22Rv1 (cell line): ENCODE data around the gene SLC6A14.

ENCODE experiments used
- H3K27ac ChIP-seq: fragments of 450-650 bp; 2 replicates; pipeline ENCODE4 v1.5.1; 2017
- ZFX ChIP-seq: fragments of 450-650 bp; IDR thresholded peaks from 2 replicates; pipeline ENCODE4 v1.6.1; 2017; ENCODE audit warnings: antibody characterized with exemption, borderline replicate concordance
- TF ChIP-seq, protein P1 (sequence below): fragments of 450-650 bp; IDR thresholded peaks from 2 replicates; pipeline ENCODE4 v1.5.1; 2017; ENCODE audit warnings: mild to moderate bottlenecking

The SLC6A14 gene, protein sequence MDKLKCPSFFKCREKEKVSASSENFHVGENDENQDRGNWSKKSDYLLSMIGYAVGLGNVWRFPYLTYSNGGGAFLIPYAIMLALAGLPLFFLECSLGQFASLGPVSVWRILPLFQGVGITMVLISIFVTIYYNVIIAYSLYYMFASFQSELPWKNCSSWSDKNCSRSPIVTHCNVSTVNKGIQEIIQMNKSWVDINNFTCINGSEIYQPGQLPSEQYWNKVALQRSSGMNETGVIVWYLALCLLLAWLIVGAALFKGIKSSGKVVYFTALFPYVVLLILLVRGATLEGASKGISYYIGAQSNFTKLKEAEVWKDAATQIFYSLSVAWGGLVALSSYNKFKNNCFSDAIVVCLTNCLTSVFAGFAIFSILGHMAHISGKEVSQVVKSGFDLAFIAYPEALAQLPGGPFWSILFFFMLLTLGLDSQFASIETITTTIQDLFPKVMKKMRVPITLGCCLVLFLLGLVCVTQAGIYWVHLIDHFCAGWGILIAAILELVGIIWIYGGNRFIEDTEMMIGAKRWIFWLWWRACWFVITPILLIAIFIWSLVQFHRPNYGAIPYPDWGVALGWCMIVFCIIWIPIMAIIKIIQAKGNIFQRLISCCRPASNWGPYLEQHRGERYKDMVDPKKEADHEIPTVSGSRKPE

DNA sequence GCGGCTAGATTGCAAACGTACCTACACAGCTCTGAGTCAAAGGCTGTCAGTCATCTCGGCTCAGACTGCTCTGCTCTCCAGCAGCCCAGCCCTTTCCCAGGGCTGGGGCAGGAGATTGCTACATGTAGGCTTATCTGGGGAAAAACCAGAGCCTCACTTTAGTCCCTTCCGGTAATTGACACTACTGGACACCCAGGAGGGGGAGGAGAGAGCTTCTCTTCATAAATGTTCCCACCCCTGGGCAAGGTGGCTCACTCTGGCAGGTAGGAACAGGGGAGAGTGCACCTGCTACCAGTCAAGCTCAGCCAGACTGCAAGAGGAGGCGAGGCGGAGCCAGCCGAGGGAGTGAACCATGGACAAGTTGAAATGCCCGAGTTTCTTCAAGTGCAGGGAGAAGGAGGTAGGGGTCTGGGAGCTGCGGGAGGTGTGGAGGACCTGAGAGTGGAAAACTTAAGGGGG lies at the start of gene SLC6A14:
SLC6A14 (plus strand) TSS at position 249 of the 459 bp plus-strand sequence; CDS start at position 353, 104 bp downstream.
- H3K27ac ChIP-seq, result no peak within 1 kb of the TSS
- no peak for TF ChIP-seq ZFX
- TF ChIP-seq, protein P1, sequence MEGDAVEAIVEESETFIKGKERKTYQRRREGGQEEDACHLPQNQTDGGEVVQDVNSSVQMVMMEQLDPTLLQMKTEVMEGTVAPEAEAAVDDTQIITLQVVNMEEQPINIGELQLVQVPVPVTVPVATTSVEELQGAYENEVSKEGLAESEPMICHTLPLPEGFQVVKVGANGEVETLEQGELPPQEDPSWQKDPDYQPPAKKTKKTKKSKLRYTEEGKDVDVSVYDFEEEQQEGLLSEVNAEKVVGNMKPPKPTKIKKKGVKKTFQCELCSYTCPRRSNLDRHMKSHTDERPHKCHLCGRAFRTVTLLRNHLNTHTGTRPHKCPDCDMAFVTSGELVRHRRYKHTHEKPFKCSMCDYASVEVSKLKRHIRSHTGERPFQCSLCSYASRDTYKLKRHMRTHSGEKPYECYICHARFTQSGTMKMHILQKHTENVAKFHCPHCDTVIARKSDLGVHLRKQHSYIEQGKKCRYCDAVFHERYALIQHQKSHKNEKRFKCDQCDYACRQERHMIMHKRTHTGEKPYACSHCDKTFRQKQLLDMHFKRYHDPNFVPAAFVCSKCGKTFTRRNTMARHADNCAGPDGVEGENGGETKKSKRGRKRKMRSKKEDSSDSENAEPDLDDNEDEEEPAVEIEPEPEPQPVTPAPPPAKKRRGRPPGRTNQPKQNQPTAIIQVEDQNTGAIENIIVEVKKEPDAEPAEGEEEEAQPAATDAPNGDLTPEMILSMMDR, result no peak

DNA sequence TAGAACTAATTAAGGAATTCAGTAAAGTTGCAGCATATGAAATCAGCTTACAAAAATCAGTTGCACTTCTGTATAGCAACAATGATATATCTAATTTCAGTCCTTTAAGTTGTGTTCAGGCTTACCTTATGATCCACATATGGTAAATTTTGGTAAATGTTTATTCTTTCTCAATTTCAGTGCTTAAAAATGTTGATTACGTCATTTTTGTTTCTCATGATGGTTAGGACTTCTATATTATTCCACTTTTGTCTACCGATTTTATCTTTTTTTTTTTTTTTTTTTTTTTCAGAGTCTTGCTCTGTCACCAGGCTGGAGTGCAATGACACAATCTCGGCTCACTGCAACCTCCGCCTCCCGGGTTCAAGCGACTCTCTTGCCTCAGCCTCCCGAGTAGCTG lies 40.7 kb upstream of the SLC6A14 start:
- no peak for TF ChIP-seq ZFX
- TF ChIP-seq, protein P1, result no peak
- H3K27ac ChIP-seq, result no peak overlapping the region

DNA sequence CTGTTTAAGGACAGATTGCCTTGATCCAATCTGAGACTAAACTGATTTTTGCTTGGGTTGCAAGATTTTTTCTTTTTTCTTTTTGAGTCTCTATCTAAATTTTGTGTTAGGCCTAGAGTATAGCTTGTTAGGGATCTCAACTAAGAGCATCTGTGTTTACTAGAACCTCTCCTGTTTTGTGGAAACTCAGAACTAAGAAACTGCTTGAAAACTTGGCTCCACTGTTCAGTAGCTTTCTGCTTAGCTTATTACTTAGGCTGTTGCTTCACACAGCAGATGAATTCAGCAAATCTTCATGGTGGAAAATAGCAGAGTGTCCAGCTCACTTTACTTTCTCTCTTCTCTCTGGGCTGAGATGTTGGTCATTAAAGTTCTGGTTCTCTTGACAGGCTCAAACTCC lies 36.7 kb upstream of the SLC6A14 start:
- H3K27ac ChIP-seq, result no peak overlapping the region
- TF ChIP-seq, protein P1, result no peak
- no peak for TF ChIP-seq ZFX

DNA sequence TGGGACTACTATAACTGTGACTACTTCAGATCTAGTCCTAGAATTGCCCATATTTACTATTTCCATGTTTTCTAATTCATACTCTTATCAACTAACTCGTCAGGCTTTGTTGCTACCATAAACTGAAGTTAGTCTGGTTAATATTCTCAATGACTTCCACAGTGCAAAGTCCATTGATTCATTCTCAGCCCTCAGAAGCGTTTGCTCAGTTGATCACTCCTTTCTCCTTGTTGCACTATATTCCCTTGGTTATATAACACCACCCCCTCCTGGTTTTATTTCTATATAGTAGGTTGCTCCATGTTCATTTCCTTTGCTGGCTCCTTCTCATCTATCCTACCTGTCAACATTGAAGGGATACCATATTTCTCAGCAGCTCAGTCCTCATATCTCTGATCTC lies 27.2 kb upstream of the SLC6A14 start:
- no peak overlapping the region for H3K27ac ChIP-seq
- TF ChIP-seq, protein P1, result no peak
- TF ChIP-seq ZFX, result no peak

DNA sequence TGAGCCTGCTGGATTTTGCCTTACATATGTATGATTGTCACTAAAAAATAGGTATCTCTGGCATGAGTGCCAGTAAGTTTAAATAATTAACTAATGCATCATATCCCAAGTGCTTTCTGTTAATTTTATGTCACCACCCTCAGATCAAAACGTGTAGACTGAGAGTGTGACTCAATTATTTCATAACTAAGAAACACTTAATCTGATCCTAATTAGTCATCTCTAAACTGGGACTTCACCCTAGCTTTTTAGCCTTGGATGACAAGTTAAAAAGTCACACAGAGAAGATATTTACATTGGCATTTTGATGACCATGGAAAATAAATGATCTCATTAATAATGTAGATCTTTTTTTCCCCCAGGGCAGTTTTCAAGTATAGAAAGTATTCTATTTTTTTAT lies 23.1 kb upstream of the SLC6A14 start:
- TF ChIP-seq ZFX, result no peak
- no peak overlapping the region for H3K27ac ChIP-seq

DNA sequence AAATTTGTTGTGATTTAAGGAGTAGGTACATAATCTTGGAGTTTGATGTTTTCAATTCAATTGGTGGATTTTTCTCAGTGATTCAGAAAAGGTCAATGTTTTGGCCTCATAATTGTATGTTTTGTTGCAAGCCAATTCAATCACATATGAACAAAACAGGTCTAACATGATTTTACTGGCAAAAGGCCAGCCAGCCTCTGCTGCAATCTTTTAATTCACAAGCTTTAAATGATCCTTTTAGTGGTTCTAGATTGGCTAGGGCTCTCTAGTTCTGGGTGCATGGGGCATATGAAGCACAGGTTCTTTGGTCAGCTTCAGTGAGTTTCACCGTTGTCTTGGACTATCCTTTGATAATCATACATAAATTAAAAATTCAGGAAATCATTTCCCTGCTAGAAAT lies 19.2 kb upstream of the SLC6A14 start:
- no peak for TF ChIP-seq ZFX
- TF ChIP-seq, protein P1, result no peak

DNA sequence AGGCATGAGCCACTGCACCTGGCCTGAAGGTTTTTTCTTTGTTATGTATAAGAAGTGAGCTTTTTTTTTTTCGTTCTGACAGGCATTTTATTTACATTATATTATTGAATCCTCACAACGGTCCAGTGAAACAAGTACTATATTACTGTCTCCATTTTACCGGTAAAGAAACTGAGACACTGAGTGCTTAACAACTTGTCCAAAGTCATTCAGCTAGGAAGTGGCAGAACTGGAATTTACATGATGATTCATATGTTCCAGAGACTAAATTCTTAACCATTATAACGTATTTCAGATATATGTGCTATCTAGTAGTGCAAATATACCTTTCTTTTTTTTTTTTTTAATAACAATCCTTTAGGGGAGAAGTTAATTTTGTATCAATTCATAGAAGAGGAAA lies 18.4 kb upstream of the SLC6A14 start:
- TF ChIP-seq, protein P1, result no peak
- no peak for TF ChIP-seq ZFX
- H3K27ac ChIP-seq, result no peak overlapping the region

More for the DNA sequence above, 19.2 kb upstream of the SLC6A14 start:
- H3K27ac ChIP-seq, result no peak overlapping the region
